ENCODE results near the gene IGF1.

DNA sequence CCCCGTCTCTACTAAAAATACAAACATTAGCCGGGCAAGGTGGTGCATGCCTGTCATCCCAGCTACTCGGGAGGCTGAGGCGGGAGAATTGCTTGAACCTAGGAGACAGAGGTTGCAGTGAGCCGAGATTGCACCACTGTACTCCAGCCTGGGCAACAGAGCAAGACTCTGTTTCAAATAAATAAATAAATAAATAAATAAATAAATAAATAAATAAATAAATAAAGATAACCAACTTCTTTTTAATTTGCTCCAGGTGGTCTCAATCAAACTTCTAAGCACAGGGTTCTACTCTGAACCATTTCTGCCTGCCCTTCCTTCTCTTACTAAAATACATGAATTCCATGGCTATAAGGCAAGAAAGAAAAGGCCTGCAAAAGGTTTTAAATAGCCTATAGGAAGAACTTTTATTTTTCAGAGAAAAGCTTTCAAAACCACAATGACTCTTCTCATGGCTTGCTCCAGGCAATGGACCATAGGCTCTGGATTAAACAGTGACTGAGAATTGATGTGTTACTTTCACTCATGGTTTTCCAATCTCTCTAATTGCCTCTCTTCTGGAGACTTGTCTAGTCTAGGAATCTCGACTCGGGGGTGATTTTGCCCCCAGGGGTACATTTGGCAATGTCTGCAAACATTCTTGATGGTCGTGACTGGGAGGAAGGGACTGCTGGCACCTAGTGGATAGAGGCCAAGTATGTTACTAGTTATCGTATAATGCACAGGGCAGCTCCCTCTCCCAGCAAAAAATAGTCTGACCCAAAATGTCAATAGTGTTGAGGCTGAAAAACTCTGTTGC is 14.4 kb downstream of the IGF1 start:
- TF ChIP-seq YY1 (IDR thresholded peaks at IDR 0.05; ENCODE audit: insufficient read depth, insufficient read length) = no peak
- TF ChIP-seq ZNF274 (IDR thresholded peaks at IDR 0.05; ENCODE audit: low read depth, low read length) = no peak
